WTC11 (cell line): Measurements from ENCODE around the gene FTL.

Experiments used
- ETV6 ChIP-seq: sonication (generic); formaldehyde crosslinking; IDR thresholded peaks from 2 replicates; pipeline ENCODE4 v1.8.1; 2022; ENCODE audit warnings: mild to moderate bottlenecking, missing genetic modification reagents
- FOXJ3 ChIP-seq: sonication (generic); formaldehyde crosslinking; IDR thresholded peaks from 2 replicates; pipeline ENCODE4 v1.9.0; 2021; ENCODE audit warnings: missing genetic modification reagents, mild to moderate bottlenecking, borderline replicate concordance
- GTF2I ChIP-seq: fragments of 250-450 bp; sonication (Bioruptor Pico); conservative IDR thresholded peaks from 2 replicates; pipeline ENCODE4 v1.4.0; 2021; ENCODE audit warnings: mild to moderate bottlenecking
- IRF2 ChIP-seq: sonication (generic); formaldehyde crosslinking; IDR thresholded peaks from 2 replicates; pipeline ENCODE4 v1.8.0; 2022; ENCODE audit warnings: low read depth, missing genetic modification reagents, borderline replicate concordance
- MXD4 ChIP-seq: fragments of 250-450 bp; sonication (Bioruptor Pico); IDR thresholded peaks from 2 replicates; pipeline ENCODE4 v1.8.0; 2021; ENCODE audit warnings: mild to moderate bottlenecking, moderate library complexity, borderline replicate concordance
- NFYB ChIP-seq: sonication (generic); formaldehyde crosslinking; conservative IDR thresholded peaks from 2 replicates; pipeline ENCODE4 v1.8.0; 2022; ENCODE audit warnings: low read depth, missing genetic modification reagents
- PRRX2 ChIP-seq: fragments of 250-450 bp; sonication (Bioruptor Pico); IDR thresholded peaks from 2 replicates; pipeline ENCODE4 v1.8.0; 2021; ENCODE audit warnings: mild to moderate bottlenecking
- SP1 ChIP-seq: sonication (generic); formaldehyde crosslinking; conservative IDR thresholded peaks from 2 replicates; pipeline ENCODE4 v1.8.1; 2022; ENCODE audit warnings: missing genetic modification reagents
- ZNF671 ChIP-seq: fragments of 250-450 bp; sonication (Bioruptor Pico); IDR thresholded peaks from 2 replicates; pipeline ENCODE4 v1.8.0; 2021; ENCODE audit warnings: mild to moderate bottlenecking
- TF ChIP-seq, protein P1 (sequence below): fragments of 200-600 bp; IDR thresholded peaks from 2 replicates; pipeline ENCODE4 v1.8.0; 2022; ENCODE audit warnings: antibody characterized with exemption
- TF ChIP-seq, protein P2 (sequence below): sonication (generic); formaldehyde crosslinking; IDR thresholded peaks from 2 replicates; pipeline ENCODE4 v1.8.0; 2023; ENCODE audit warnings: mild to moderate bottlenecking, missing genetic modification reagents
- TF ChIP-seq, protein P3 (sequence below): sonication (generic); formaldehyde crosslinking; conservative IDR thresholded peaks from 2 replicates; pipeline ENCODE4 v1.8.1; 2022; ENCODE audit warnings: mild to moderate bottlenecking, missing genetic modification reagents
- TF ChIP-seq, protein P4 (sequence below): sonication (generic); formaldehyde crosslinking; IDR thresholded peaks from 2 replicates; pipeline ENCODE4 v1.8.1; 2023; ENCODE audit warnings: mild to moderate bottlenecking, missing genetic modification reagents, moderate library complexity

DNA sequence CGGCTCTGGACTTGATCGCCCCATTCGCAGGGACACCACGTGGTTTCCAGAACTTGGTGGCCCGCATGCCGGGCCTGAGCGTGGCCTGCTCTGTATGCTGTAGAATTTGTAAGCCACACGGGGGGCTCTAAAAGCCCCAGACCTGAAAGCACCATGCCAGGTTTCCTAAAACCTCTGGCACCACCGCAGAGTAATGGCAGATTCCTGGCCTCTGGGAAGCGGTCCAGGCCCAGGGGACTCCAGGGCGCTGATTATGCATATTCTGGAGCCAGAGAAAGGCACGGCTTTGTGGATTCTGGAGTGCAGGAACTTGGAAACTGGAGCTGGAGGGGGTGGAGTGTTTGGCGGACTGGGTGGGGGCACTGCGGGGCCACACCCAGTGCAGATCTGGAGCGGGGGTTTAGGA, 3.7 kb downstream of the FTL start:
- no peak for TF ChIP-seq GTF2I (CRISPR knock-in tag)
- TF ChIP-seq ZNF671 (CRISPR knock-in tag) = no peak
- no peak for TF ChIP-seq FOXJ3
- TF ChIP-seq MXD4 (CRISPR knock-in tag) = no peak
- TF ChIP-seq, protein P1, sequence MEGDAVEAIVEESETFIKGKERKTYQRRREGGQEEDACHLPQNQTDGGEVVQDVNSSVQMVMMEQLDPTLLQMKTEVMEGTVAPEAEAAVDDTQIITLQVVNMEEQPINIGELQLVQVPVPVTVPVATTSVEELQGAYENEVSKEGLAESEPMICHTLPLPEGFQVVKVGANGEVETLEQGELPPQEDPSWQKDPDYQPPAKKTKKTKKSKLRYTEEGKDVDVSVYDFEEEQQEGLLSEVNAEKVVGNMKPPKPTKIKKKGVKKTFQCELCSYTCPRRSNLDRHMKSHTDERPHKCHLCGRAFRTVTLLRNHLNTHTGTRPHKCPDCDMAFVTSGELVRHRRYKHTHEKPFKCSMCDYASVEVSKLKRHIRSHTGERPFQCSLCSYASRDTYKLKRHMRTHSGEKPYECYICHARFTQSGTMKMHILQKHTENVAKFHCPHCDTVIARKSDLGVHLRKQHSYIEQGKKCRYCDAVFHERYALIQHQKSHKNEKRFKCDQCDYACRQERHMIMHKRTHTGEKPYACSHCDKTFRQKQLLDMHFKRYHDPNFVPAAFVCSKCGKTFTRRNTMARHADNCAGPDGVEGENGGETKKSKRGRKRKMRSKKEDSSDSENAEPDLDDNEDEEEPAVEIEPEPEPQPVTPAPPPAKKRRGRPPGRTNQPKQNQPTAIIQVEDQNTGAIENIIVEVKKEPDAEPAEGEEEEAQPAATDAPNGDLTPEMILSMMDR = no peak
- TF ChIP-seq PRRX2 (CRISPR knock-in tag) = no peak
- no peak for TF ChIP-seq SP1
- TF ChIP-seq, protein P2, sequence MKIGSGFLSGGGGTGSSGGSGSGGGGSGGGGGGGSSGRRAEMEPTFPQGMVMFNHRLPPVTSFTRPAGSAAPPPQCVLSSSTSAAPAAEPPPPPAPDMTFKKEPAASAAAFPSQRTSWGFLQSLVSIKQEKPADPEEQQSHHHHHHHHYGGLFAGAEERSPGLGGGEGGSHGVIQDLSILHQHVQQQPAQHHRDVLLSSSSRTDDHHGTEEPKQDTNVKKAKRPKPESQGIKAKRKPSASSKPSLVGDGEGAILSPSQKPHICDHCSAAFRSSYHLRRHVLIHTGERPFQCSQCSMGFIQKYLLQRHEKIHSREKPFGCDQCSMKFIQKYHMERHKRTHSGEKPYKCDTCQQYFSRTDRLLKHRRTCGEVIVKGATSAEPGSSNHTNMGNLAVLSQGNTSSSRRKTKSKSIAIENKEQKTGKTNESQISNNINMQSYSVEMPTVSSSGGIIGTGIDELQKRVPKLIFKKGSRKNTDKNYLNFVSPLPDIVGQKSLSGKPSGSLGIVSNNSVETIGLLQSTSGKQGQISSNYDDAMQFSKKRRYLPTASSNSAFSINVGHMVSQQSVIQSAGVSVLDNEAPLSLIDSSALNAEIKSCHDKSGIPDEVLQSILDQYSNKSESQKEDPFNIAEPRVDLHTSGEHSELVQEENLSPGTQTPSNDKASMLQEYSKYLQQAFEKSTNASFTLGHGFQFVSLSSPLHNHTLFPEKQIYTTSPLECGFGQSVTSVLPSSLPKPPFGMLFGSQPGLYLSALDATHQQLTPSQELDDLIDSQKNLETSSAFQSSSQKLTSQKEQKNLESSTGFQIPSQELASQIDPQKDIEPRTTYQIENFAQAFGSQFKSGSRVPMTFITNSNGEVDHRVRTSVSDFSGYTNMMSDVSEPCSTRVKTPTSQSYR (CRISPR knock-in tag) = no peak
- TF ChIP-seq, protein P3, sequence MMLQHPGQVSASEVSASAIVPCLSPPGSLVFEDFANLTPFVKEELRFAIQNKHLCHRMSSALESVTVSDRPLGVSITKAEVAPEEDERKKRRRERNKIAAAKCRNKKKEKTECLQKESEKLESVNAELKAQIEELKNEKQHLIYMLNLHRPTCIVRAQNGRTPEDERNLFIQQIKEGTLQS (CRISPR knock-in tag) = no peak
- no peak for TF ChIP-seq NFYB (CRISPR knock-in tag)
- TF ChIP-seq, protein P4, sequence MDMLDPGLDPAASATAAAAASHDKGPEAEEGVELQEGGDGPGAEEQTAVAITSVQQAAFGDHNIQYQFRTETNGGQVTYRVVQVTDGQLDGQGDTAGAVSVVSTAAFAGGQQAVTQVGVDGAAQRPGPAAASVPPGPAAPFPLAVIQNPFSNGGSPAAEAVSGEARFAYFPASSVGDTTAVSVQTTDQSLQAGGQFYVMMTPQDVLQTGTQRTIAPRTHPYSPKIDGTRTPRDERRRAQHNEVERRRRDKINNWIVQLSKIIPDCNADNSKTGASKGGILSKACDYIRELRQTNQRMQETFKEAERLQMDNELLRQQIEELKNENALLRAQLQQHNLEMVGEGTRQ (CRISPR knock-in tag) = no peak
- TF ChIP-seq ETV6 = no peak
- no peak for TF ChIP-seq IRF2 (CRISPR knock-in tag)
